ENCODE data around the gene SLC9A6.

Gene SLC9A6

DNA sequence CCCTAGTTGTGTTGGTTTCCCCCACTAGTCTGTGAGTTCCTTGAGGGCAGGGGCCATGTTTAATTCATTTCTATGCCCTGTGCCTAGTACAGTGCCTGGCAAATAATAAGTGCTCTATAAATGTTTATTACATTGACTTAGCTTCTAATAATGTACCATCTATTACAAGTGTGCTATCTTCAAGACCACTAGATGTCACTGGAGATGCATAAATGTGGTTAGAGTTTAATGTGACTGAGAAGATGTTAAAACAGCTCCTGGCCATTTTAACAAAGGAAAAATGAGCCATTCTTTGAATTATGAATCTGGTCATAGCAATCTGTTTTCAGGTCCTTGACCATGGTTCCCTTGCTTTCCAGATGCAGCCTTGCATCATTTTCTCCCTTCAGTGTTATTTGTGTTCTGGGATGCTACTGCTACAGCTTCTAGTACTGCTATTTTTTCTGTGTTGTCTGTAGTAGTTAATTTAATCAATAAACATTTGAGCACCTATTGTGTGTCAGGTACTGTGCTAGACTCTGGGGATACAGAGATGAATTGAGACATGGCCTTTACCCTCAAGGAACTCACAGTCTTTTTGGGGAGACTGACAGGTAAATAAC is 43.2 kb downstream of the SLC9A6 start:
- no peak overlapping the region for H2AFZ ChIP-seq (ENCODE audit: low read depth, low read length)
- H3K4me3 ChIP-seq (ENCODE audit: low read depth in 1 of 2, low read length in 2 of 2), result no peak overlapping the region
- H3K9ac ChIP-seq (ENCODE audit: low read depth, low read length), result no peak overlapping the region
- H3K4me2 ChIP-seq (ENCODE audit: insufficient read depth, low read length), result no peak overlapping the region
- no peak for TF ChIP-seq EZH2 (IDR thresholded peaks at IDR 0.05; ENCODE audit: borderline replicate concordance, low read depth, low read length, severe bottlenecking)
- TF ChIP-seq, protein P1, sequence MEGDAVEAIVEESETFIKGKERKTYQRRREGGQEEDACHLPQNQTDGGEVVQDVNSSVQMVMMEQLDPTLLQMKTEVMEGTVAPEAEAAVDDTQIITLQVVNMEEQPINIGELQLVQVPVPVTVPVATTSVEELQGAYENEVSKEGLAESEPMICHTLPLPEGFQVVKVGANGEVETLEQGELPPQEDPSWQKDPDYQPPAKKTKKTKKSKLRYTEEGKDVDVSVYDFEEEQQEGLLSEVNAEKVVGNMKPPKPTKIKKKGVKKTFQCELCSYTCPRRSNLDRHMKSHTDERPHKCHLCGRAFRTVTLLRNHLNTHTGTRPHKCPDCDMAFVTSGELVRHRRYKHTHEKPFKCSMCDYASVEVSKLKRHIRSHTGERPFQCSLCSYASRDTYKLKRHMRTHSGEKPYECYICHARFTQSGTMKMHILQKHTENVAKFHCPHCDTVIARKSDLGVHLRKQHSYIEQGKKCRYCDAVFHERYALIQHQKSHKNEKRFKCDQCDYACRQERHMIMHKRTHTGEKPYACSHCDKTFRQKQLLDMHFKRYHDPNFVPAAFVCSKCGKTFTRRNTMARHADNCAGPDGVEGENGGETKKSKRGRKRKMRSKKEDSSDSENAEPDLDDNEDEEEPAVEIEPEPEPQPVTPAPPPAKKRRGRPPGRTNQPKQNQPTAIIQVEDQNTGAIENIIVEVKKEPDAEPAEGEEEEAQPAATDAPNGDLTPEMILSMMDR (IDR thresholded peaks at IDR 0.05; ENCODE audit: borderline replicate concordance, extremely low read depth, low read length, poor library complexity, severe bottlenecking), result peak; percentile 73
- no peak for DNase-seq
- H3K27ac ChIP-seq (ENCODE audit: low read length), result no peak overlapping the region
- peaks cover 15% of the 10 kb centered on the region for H3K36me3 ChIP-seq (ENCODE audit: insufficient read depth, low read length)
- no peaks in the 10 kb centered on the region for H3K79me2 ChIP-seq (ENCODE audit: insufficient read depth, low read length)
- no peaks in the 10 kb centered on the region for H3K9me3 ChIP-seq (ENCODE audit: insufficient read depth, low read length, severe bottlenecking)
- H3K27me3 ChIP-seq (ENCODE audit: insufficient read depth, low read length, poor library complexity), result no peaks in the 10 kb centered on the region
- H3K4me1 ChIP-seq (ENCODE audit: insufficient read depth, low read length), result no peaks in the 10 kb centered on the region
- peak; percentile 82 for ATAC-seq (ENCODE audit: insufficient read depth, low read depth)
- H4K20me1 ChIP-seq (ENCODE audit: insufficient read depth, low read length), result no peaks in the 10 kb centered on the region

DNA sequence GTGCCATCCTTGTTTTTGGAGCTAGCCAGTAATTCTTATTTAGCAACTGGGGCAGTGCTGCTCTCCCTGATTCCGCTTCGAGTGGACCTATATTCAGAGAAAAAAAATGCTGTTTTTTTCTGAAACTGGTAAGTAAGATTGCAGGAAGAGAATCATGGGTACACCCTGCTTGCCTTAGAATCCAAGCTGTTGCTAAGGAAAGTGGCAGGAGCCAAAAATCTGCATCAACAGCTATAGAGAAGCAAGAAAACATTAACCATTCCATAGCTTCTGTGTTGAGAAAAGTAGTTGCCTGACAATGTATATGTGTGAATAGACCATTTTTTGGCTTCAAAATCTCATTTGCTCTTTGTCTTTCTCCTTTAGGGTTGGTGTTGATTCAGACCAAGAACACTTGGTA is 44.5 kb downstream of the SLC9A6 start:
- Histone ChIP-seq H3K9me3 (ENCODE audit: insufficient read depth, low read length, severe bottlenecking) (no peaks in the 10 kb centered on the region), H3K4me1 (ENCODE audit: insufficient read depth, low read length) (no peaks in the 10 kb centered on the region), H3K36me3 (ENCODE audit: insufficient read depth, low read length) (peaks cover 12% of the 10 kb centered on the region), H3K27me3 (ENCODE audit: insufficient read depth, low read length, poor library complexity) (no peaks in the 10 kb centered on the region), H2AFZ (ENCODE audit: low read depth, low read length) (no peak overlapping the region), H3K4me2 (ENCODE audit: insufficient read depth, low read length) (no peak overlapping the region), H4K20me1 (ENCODE audit: insufficient read depth, low read length) (no peaks in the 10 kb centered on the region), H3K79me2 (ENCODE audit: insufficient read depth, low read length) (no peaks in the 10 kb centered on the region), H3K9ac (ENCODE audit: low read depth, low read length) (no peak overlapping the region), H3K4me3 (ENCODE audit: low read depth in 1 of 2, low read length in 2 of 2) (no peak overlapping the region), H3K27ac (ENCODE audit: low read length) (no peak overlapping the region)
- DNase-seq, result no peak
- ATAC-seq (ENCODE audit: insufficient read depth, low read depth), result no peak
- TF ChIP-seq, protein P1 (IDR thresholded peaks at IDR 0.05; ENCODE audit: borderline replicate concordance, extremely low read depth, low read length, poor library complexity, severe bottlenecking), result no peak
- TF ChIP-seq EZH2 (IDR thresholded peaks at IDR 0.05; ENCODE audit: borderline replicate concordance, low read depth, low read length, severe bottlenecking), result no peak

DNA sequence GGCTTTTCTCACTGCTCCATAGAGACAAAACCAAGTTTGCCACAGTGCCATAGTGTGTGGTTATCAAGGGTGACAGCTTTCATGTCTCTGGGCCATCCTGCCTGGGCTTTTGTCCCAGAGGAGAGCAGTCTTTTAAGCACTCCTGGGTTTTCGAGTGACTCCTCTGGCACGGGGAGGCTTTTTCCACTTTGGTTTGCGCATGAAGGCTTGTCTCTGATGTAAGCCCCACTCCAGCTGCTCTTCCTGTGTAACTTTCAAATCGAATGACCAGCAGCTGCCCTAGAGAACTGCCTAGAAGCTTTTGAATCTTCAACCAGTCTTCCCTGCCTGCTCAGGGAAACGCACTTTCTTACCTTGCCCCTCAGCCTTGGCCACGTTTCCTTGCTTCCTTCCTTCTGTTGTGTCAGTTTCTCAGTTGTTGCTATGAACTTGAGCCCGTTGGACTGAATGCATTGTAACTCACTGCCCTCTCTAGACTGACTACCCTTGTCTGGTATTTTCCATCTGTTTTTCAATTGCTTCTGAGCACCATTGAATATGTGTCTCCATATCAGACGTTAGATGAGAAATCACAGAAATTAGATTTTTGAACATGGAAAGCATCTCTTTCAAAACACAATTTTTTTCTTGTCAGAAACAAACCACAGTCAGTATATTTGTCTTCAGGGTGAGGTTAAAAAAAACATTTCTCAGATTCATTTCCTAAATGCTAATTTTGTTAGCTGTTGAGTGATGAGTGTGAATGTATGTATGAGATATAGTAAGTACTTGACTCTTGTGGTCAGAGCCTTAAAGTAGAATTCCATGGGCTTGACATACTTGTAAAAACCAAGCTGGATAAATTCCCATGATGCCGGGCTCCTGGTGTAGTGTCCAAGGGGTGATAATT is 45.3 kb downstream of the SLC9A6 start:
- Histone ChIP-seq H3K4me2 (ENCODE audit: insufficient read depth, low read length) (no peak overlapping the region), H3K9me3 (ENCODE audit: insufficient read depth, low read length, severe bottlenecking) (no peaks in the 10 kb centered on the region), H3K4me3 (ENCODE audit: low read depth in 1 of 2, low read length in 2 of 2) (no peak overlapping the region), H3K27me3 (ENCODE audit: insufficient read depth, low read length, poor library complexity) (no peaks in the 10 kb centered on the region), H2AFZ (ENCODE audit: low read depth, low read length) (no peak overlapping the region), H3K4me1 (ENCODE audit: insufficient read depth, low read length) (no peaks in the 10 kb centered on the region), H3K9ac (ENCODE audit: low read depth, low read length) (no peak overlapping the region), H3K79me2 (ENCODE audit: insufficient read depth, low read length) (no peaks in the 10 kb centered on the region), H3K36me3 (ENCODE audit: insufficient read depth, low read length) (peaks cover 12% of the 10 kb centered on the region), H3K27ac (ENCODE audit: low read length) (no peak overlapping the region), H4K20me1 (ENCODE audit: insufficient read depth, low read length) (no peaks in the 10 kb centered on the region)
- DNase-seq, result no peak
- ATAC-seq (ENCODE audit: insufficient read depth, low read depth), result no peak
- TF ChIP-seq, protein P1 (IDR thresholded peaks at IDR 0.05; ENCODE audit: borderline replicate concordance, extremely low read depth, low read length, poor library complexity, severe bottlenecking), result no peak
- no peak for TF ChIP-seq EZH2 (IDR thresholded peaks at IDR 0.05; ENCODE audit: borderline replicate concordance, low read depth, low read length, severe bottlenecking)
